Colonic mucosa (tissue), 4 donors: ENCODE results near the gene KDSR. TPM values are rescaled to one million over a fixed set of nuclear protein-coding genes. Genes with fewer than 3 reads are reported as not detected.

ENCODE experiments used
- DNase-seq: peaks from one replicate; pipeline ENCODE4 v3.0.0-alpha.2; 2020
- H3K27ac ChIP-seq: fragments of 200-600 bp; one replicate; pipeline ENCODE4 v1.8.0; 2021
- H3K27me3 ChIP-seq: fragments of 200-600 bp; one replicate; pipeline ENCODE4 v1.8.0; 2021
- H3K36me3 ChIP-seq: fragments of 200-600 bp; one replicate; pipeline ENCODE4 v1.8.0; 2021
- H3K4me1 ChIP-seq: fragments of 200-600 bp; one replicate; pipeline ENCODE4 v1.8.0; 2021; ENCODE audit warnings: mild to moderate bottlenecking
- H3K4me3 ChIP-seq: fragments of 200-600 bp; one replicate; pipeline ENCODE4 v1.8.0; 2021
- H3K9ac ChIP-seq, 2 donors: one replicate each; pipeline ENCODE4 v1.7.0; 2013; ENCODE audit warnings: control low read depth in 2 of 2, low read depth in 2 of 2, low read length in 2 of 2
- H3K9me3 ChIP-seq: fragments of 200-600 bp; one replicate; pipeline ENCODE4 v1.8.0; 2021
- intact Hi-C: fragments of 100-400 bp; cut with DNase I; formaldehyde crosslinking; loops from one replicate; pipeline ENCODE4 v1.14.1; 2022
- total RNA-seq, 2 donors: library from RNA; stranded (reverse); fragmentation: NEBNext Ultra II Directional in 1 of 2; extraction: Animal tissue kit (Norgen Biotek cat#: 25700) in 1 of 2; gene quantifications; one replicate each; pipeline ENCODE4 v1.2.1, GENCODE V29; 2021
- TF ChIP-seq, protein P1 (sequence below): fragments of 200-600 bp; IDR thresholded peaks from one replicate; pipeline ENCODE4 v1.8.0; 2022; ENCODE audit warnings: antibody characterized with exemption, mild to moderate bottlenecking
- donor health status: healthy.
- donor health status: DM: no; HTN: no; CAD: no.
- donor health status: DM: no; HTN: no; CAD: no.

KDSR gene
- total RNA-seq, 2 donors from 2014 or later = 32.8 to 55.3 TPM

DNA sequence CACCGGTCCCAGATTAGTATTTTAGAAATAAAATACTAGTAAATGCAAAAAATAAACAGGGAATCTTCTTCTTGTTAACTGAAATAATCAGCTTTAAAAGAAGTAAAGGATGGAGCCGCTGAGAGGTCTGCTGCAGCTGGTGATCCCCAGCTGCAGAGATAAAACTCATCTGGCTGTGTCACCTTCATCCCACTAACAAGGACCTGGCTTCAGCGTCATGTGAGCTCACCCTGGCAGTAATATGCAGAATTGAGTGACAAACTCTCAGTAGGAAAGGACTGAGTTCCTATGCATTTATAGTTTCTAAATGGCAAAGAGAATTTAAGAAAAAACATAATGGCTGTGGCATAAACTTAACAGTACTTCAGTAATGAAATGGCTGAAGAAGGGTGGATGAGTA is 27.9 kb upstream of the KDSR start:
- Histone ChIP-seq H3K4me3 (no peak overlapping the region), H3K27ac (no peak overlapping the region), H3K9ac (no peak overlapping the region), H3K36me3 (peaks cover 5% of the 10 kb centered on the region), H3K27me3 (no peaks in the 10 kb centered on the region), H3K4me1 (no peaks in the 10 kb centered on the region), H3K9me3 (no peaks in the 10 kb centered on the region)
- TF ChIP-seq, protein P1, sequence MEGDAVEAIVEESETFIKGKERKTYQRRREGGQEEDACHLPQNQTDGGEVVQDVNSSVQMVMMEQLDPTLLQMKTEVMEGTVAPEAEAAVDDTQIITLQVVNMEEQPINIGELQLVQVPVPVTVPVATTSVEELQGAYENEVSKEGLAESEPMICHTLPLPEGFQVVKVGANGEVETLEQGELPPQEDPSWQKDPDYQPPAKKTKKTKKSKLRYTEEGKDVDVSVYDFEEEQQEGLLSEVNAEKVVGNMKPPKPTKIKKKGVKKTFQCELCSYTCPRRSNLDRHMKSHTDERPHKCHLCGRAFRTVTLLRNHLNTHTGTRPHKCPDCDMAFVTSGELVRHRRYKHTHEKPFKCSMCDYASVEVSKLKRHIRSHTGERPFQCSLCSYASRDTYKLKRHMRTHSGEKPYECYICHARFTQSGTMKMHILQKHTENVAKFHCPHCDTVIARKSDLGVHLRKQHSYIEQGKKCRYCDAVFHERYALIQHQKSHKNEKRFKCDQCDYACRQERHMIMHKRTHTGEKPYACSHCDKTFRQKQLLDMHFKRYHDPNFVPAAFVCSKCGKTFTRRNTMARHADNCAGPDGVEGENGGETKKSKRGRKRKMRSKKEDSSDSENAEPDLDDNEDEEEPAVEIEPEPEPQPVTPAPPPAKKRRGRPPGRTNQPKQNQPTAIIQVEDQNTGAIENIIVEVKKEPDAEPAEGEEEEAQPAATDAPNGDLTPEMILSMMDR = no peak
- intact Hi-C loops = loop anchor here (5.0 kb wide), 1 partner anchor 43 kb away; no protein-coding TSS in a partner anchor
- no peak for DNase-seq

GRCh38 chr18:63387861-63388260 is 20.9 kb upstream of the KDSR start:
- peaks cover 3% of the 10 kb centered on the region for H3K36me3 ChIP-seq
- TF ChIP-seq, protein P1 = no peak
- no peak for DNase-seq

DNA sequence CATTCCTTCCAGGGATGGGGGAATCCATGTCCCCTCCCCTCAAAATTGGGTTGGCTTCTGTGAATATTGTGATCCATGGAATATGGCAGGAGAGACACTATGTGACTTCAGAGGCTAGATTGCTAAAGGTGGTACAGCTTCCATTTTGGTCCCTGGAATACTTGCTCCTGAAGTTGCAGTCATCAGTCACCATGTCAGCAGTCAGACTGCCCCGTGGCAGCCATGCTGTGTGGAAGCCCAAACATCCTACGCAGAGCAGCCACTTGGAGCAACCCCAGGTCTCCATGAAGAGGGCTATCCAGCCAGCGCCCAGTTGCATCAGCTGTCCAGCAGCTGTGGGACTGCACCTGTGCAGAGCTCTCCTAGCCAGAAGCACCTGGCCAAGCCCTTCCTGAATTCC is 15.8 kb upstream of the KDSR start:
- H3K4me1 ChIP-seq = no peaks in the 10 kb centered on the region
- DNase-seq = no peak
- H3K36me3 ChIP-seq = no peaks in the 10 kb centered on the region
- intact Hi-C loops = no loop called here
- no peak overlapping the region for H3K4me3 ChIP-seq
- TF ChIP-seq, protein P1 = no peak
- H3K9me3 ChIP-seq = no peaks in the 10 kb centered on the region
- H3K9ac ChIP-seq = no peak overlapping the region
- no peak overlapping the region for H3K27ac ChIP-seq
- no peaks in the 10 kb centered on the region for H3K27me3 ChIP-seq

More at GRCh38 chr18:63387861-63388260, 20.9 kb upstream of the KDSR start:
- Histone ChIP-seq H3K4me3 (no peak overlapping the region), H3K27ac (no peak overlapping the region), H3K9me3 (no peaks in the 10 kb centered on the region), H3K9ac (no peak overlapping the region), H3K4me1 (no peaks in the 10 kb centered on the region), H3K27me3 (no peaks in the 10 kb centered on the region)
- intact Hi-C loops = no loop called here

GRCh38 chr18:63379639-63379962 is 12.6 kb upstream of the KDSR start:
- TF ChIP-seq, protein P1 = no peak
- Histone ChIP-seq H3K27ac (no peak overlapping the region), H3K9ac (no peak overlapping the region), H3K4me1 (no peaks in the 10 kb centered on the region), H3K4me3 (no peak overlapping the region), H3K9me3 (no peaks in the 10 kb centered on the region), H3K27me3 (no peaks in the 10 kb centered on the region), H3K36me3 (no peaks in the 10 kb centered on the region)
- intact Hi-C loops = no loop called here
- no peak for DNase-seq

GRCh38 chr18:63378919-63379638 is 12.1 kb upstream of the KDSR start:
- no peak for DNase-seq
- H3K9ac ChIP-seq = no peak overlapping the region
- H3K27me3 ChIP-seq = no peaks in the 10 kb centered on the region

More at GRCh38 chr18:63378919-63379638, 12.1 kb upstream of the KDSR start:
- TF ChIP-seq, protein P1 = no peak
- H3K4me3 ChIP-seq = no peak overlapping the region
- no peak overlapping the region for H3K27ac ChIP-seq
- intact Hi-C loops = no loop called here
- no peaks in the 10 kb centered on the region for H3K4me1 ChIP-seq
- H3K36me3 ChIP-seq = no peaks in the 10 kb centered on the region
- H3K9me3 ChIP-seq = no peaks in the 10 kb centered on the region
